HL-60 (cell line): ENCODE results near the gene CSRNP3.

ENCODE experiments used
- GABPA ChIP-seq: IDR thresholded peaks from 2 replicates; pipeline ENCODE4 v1.6.1; 2012; ENCODE audit warnings: low read depth
- POLR2AphosphoS5 ChIP-seq: IDR thresholded peaks from 2 replicates; pipeline ENCODE4 v1.6.1; 2012; ENCODE audit warnings: low read depth
- TF ChIP-seq, protein P1 (sequence below): IDR thresholded peaks from one replicate; pipeline ENCODE4 v1.5.1; 2011; ENCODE audit warnings: low read length, control low read depth, inconsistent platforms; ENCODE audit not compliant: insufficient read depth
- TF ChIP-seq, protein P2 (sequence below): IDR thresholded peaks from 2 replicates; pipeline ENCODE4 v1.6.1; 2012; ENCODE audit warnings: low read depth; ENCODE audit not compliant: insufficient replicate concordance

DNA sequence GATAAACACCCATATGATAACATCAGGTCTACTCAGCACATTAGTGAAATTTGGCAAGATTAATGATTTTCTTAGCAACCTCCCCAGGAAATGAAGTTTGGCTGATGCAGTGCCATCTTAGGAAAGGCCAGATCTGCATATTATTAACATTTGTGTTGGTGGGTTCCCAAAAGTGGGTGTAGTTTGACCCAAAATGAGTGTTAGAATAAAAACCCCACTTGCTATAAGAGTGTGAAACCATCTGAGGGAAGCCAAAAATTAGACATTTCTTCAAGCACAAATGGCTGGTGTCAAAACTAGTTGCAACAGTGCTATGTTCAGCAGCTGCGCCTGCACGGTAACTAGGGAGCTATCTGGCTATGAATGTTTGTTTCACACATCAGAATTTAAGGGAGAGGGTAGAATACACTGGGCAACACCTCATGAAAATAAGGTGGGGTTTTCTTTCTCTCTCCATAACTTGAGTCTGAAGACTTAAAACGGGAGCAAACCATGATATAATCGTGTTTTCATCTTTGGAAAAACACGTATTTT, 15.9 kb upstream of the CSRNP3 start:
- TF ChIP-seq, protein P1, sequence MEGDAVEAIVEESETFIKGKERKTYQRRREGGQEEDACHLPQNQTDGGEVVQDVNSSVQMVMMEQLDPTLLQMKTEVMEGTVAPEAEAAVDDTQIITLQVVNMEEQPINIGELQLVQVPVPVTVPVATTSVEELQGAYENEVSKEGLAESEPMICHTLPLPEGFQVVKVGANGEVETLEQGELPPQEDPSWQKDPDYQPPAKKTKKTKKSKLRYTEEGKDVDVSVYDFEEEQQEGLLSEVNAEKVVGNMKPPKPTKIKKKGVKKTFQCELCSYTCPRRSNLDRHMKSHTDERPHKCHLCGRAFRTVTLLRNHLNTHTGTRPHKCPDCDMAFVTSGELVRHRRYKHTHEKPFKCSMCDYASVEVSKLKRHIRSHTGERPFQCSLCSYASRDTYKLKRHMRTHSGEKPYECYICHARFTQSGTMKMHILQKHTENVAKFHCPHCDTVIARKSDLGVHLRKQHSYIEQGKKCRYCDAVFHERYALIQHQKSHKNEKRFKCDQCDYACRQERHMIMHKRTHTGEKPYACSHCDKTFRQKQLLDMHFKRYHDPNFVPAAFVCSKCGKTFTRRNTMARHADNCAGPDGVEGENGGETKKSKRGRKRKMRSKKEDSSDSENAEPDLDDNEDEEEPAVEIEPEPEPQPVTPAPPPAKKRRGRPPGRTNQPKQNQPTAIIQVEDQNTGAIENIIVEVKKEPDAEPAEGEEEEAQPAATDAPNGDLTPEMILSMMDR, result no peak
- TF ChIP-seq POLR2AphosphoS5 (no peak), GABPA (no peak)
- TF ChIP-seq, protein P2, sequence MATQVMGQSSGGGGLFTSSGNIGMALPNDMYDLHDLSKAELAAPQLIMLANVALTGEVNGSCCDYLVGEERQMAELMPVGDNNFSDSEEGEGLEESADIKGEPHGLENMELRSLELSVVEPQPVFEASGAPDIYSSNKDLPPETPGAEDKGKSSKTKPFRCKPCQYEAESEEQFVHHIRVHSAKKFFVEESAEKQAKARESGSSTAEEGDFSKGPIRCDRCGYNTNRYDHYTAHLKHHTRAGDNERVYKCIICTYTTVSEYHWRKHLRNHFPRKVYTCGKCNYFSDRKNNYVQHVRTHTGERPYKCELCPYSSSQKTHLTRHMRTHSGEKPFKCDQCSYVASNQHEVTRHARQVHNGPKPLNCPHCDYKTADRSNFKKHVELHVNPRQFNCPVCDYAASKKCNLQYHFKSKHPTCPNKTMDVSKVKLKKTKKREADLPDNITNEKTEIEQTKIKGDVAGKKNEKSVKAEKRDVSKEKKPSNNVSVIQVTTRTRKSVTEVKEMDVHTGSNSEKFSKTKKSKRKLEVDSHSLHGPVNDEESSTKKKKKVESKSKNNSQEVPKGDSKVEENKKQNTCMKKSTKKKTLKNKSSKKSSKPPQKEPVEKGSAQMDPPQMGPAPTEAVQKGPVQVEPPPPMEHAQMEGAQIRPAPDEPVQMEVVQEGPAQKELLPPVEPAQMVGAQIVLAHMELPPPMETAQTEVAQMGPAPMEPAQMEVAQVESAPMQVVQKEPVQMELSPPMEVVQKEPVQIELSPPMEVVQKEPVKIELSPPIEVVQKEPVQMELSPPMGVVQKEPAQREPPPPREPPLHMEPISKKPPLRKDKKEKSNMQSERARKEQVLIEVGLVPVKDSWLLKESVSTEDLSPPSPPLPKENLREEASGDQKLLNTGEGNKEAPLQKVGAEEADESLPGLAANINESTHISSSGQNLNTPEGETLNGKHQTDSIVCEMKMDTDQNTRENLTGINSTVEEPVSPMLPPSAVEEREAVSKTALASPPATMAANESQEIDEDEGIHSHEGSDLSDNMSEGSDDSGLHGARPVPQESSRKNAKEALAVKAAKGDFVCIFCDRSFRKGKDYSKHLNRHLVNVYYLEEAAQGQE, result no peak
